Common myeloid progenitor, CD34-positive (primary cell): ENCODE measurements around the gene TRIM14.

Experiments used
- CTCF ChIA-PET: fragments of 350-600 bp; sonication (Branson Sonifier 250); formaldehyde crosslinking; loops from one replicate; lab custom pipeline; 2021; ENCODE audit warnings: antibody characterized with exemption; lab: Charles Lee
- POLR2A ChIA-PET: fragments of 350-600 bp; sonication (Branson Sonifier 250); formaldehyde crosslinking; loops from one replicate; lab custom pipeline; 2021; ENCODE audit warnings: antibody characterized with exemption; lab: Charles Lee
- DNase-seq, 3 donors: peaks; one replicate each; pipeline versions ENCODE4 v3.0.0 to v3.0.0-alpha.2; 2013
- H3K27ac ChIP-seq, 2 experiments: 1 replicate in 1 of 2; 2 replicates in 1 of 2; pipeline ENCODE4 v1.7.0; 2013; ENCODE audit warnings: inconsistent platforms in 2 of 2, low read length in 2 of 2, mild to moderate bottlenecking in 2 of 2, low read depth in 1 of 2, moderate library complexity in 1 of 2; ENCODE audit not compliant: severe bottlenecking in 2 of 2, insufficient read depth in 1 of 2, poor library complexity in 1 of 2
- H3K27me3 ChIP-seq, 5 experiments: replicated peaks in 2 of 5; 1 replicate in 3 of 5; 2 replicates in 2 of 5; pipeline versions ENCODE4 v1.6.1 to v1.7.0; 2013; ENCODE audit warnings: low read length in 4 of 5, mild to moderate bottlenecking in 2 of 5, moderate library complexity in 2 of 5, inconsistent platforms in 1 of 5; ENCODE audit not compliant: insufficient read depth in 5 of 5, control insufficient read depth in 4 of 5
- H3K36me3 ChIP-seq, 4 experiments: 1 replicate in 2 of 4; 2 replicates in 2 of 4; pipeline versions ENCODE4 v1.6.1 to v1.7.0; 2013; ENCODE audit warnings: low read length in 3 of 4, control low read depth in 1 of 4, mild to moderate bottlenecking in 1 of 4; ENCODE audit not compliant: control insufficient read depth in 4 of 4, insufficient read depth in 4 of 4
- H3K4me1 ChIP-seq, 4 experiments: 1 replicate in 3 of 4; 2 replicates in 1 of 4; pipeline versions ENCODE4 v1.6.1 to v1.7.1; 2013; ENCODE audit warnings: low read length in 3 of 4, mild to moderate bottlenecking in 3 of 4, control low read depth in 1 of 4, inconsistent platforms in 1 of 4, moderate library complexity in 1 of 4; ENCODE audit not compliant: control insufficient read depth in 4 of 4, insufficient read depth in 4 of 4; ENCODE audit errors: control extremely low read depth in 1 of 4
- H3K4me3 ChIP-seq, 7 experiments: 1 replicate in 4 of 7; 2 replicates in 3 of 7; pipeline versions ENCODE4 v1.5.1 to v1.7.0; 2013; ENCODE audit warnings: mild to moderate bottlenecking in 7 of 7, low read length in 6 of 7, moderate library complexity in 6 of 7, inconsistent platforms in 2 of 7, low read depth in 2 of 7, control low read depth in 1 of 7; ENCODE audit not compliant: insufficient read depth in 4 of 7, control insufficient read depth in 1 of 7; ENCODE audit errors: extremely low read depth in 1 of 7
- H3K9me3 ChIP-seq, 5 experiments: 1 replicate in 4 of 5; 2 replicates in 1 of 5; pipeline versions ENCODE4 v1.6.1 to v1.7.1; 2013; ENCODE audit warnings: low read length in 4 of 5, mild to moderate bottlenecking in 2 of 5, inconsistent platforms in 1 of 5, low read depth in 1 of 5, moderate library complexity in 1 of 5; ENCODE audit not compliant: control insufficient read depth in 4 of 5, insufficient read depth in 2 of 5; ENCODE audit errors: control extremely low read depth in 1 of 5
- WGBS: methylation state at CpG from one replicate; pipeline ENCODE4 v1.1.5; 2013; ENCODE audit not compliant: insufficient coverage; 5-methylcytosine and 5-hydroxymethylcytosine counted together

Gene TRIM14

GRCh38 chr9:98043915-98044314 is 75.1 kb downstream of the TRIM14 start:
- peak in 2 of 3 donors; percentile 8 to 25 for DNase-seq

GRCh38 chr9:98040212-98040611 is 78.8 kb downstream of the TRIM14 start:
- H3K4me1 ChIP-seq = peaks cover 3 to 27% (median 17%) of the 10 kb centered on the region in 4 experiments
- H3K9me3 ChIP-seq = no peaks in the 10 kb centered on the region
- H3K36me3 ChIP-seq = no peaks in the 10 kb centered on the region
- DNase-seq = no peak
- H3K4me3 ChIP-seq = no peak overlapping the region
- ChIA-PET POLR2A (no interaction called here), CTCF (interaction anchor here (0.7 to 13.1 kb wide), 4 partner anchors 9 to 117 kb away, joined by 3 to 111 read pairs (median 48); partner anchors contain the start of gene TRMO)
- 93% methylated on average over 6 of the region's 6 CpGs for WGBS
- no peaks in the 10 kb centered on the region for H3K27me3 ChIP-seq
- no peak overlapping the region for H3K27ac ChIP-seq

More at GRCh38 chr9:98043915-98044314, 75.1 kb downstream of the TRIM14 start:
- Histone ChIP-seq H3K27me3 (no peaks in the 10 kb centered on the region), H3K4me3 (no peak overlapping the region), H3K36me3 (peaks cover 0 to 2% (median 0%) of the 10 kb centered on the region in 4 experiments), H3K27ac (no peak overlapping the region), H3K4me1 (peaks cover 13 to 48% (median 41%) of the 10 kb centered on the region in 4 experiments), H3K9me3 (no peaks in the 10 kb centered on the region)
- ChIA-PET POLR2A (interaction anchor here (0.8 kb wide), 1 partner anchor 12 kb away, joined by 4 read pairs; the partner anchor contains the start of gene NANS), CTCF (interaction anchor here (1.1 to 13.1 kb wide), 6 partner anchors 9 to 121 kb away, joined by 5 to 111 read pairs (median 6); partner anchors contain the start of genes NANS and TRMO)
- WGBS = 86% methylated on average over 3 of the region's 5 CpGs

GRCh38 chr9:98039607-98040017 is 79.4 kb downstream of the TRIM14 start:
- DNase-seq = no peak
- ChIA-PET POLR2A (no interaction called here), CTCF (interaction anchor here (1.1 to 13.1 kb wide), 4 partner anchors 18 to 117 kb away, joined by 3 to 111 read pairs (median 49); partner anchors contain the start of gene TRMO)
- H3K4me1 ChIP-seq = peaks cover 3 to 22% (median 13%) of the 10 kb centered on the region in 4 experiments
- 96% methylated on average over 9 of the region's 10 CpGs for WGBS
- H3K27ac ChIP-seq = no peak overlapping the region
- H3K36me3 ChIP-seq = no peaks in the 10 kb centered on the region
- no peak overlapping the region for H3K4me3 ChIP-seq
- no peaks in the 10 kb centered on the region for H3K9me3 ChIP-seq
- H3K27me3 ChIP-seq = no peaks in the 10 kb centered on the region

- Histone ChIP-seq H3K4me1 (peaks cover 3 to 20% (median 15%) of the 10 kb centered on the region in 4 experiments), H3K36me3 (no peaks in the 10 kb centered on the region), H3K4me3 (no peak overlapping the region), H3K9me3 (no peaks in the 10 kb centered on the region), H3K27me3 (no peaks in the 10 kb centered on the region), H3K27ac (no peak overlapping the region)
- DNase-seq = no peak
- POLR2A ChIA-PET = no interaction called here
- 90% methylated on average over 8 of the region's 8 CpGs for WGBS
- CTCF ChIA-PET = interaction anchor here (1.2 to 13.1 kb wide), 4 partner anchors 18 to 116 kb away, joined by 3 to 111 read pairs (median 49); partner anchors contain the start of gene TRMO
Measured at GRCh38 chr9:98038958-98039357, 80.1 kb downstream of the TRIM14 start.

- Histone ChIP-seq H3K36me3 (no peaks in the 10 kb centered on the region), H3K27me3 (no peaks in the 10 kb centered on the region), H3K27ac (peak overlapping the region in 1 of 2 experiments; percentile 5), H3K4me3 (no peak overlapping the region), H3K4me1 (peaks cover 3 to 15% (median 12%) of the 10 kb centered on the region in 4 experiments), H3K9me3 (no peaks in the 10 kb centered on the region)
- peak in 2 of 3 donors; percentile 79 to 82 for DNase-seq
- ChIA-PET POLR2A (interaction anchor here (0.8 kb wide), 1 partner anchor 19 kb away, joined by 3 read pairs; the partner anchor contains the start of gene NANS), CTCF (interaction anchor here (0.7 to 13.1 kb wide), 14 partner anchors 10 to 120 kb away, joined by 3 to 111 read pairs (median 4); partner anchors contain the start of genes ANP32B, HEMGN and TRMO)
Measured at GRCh38 chr9:98037357-98037756, 81.7 kb downstream of the TRIM14 start.

DNA sequence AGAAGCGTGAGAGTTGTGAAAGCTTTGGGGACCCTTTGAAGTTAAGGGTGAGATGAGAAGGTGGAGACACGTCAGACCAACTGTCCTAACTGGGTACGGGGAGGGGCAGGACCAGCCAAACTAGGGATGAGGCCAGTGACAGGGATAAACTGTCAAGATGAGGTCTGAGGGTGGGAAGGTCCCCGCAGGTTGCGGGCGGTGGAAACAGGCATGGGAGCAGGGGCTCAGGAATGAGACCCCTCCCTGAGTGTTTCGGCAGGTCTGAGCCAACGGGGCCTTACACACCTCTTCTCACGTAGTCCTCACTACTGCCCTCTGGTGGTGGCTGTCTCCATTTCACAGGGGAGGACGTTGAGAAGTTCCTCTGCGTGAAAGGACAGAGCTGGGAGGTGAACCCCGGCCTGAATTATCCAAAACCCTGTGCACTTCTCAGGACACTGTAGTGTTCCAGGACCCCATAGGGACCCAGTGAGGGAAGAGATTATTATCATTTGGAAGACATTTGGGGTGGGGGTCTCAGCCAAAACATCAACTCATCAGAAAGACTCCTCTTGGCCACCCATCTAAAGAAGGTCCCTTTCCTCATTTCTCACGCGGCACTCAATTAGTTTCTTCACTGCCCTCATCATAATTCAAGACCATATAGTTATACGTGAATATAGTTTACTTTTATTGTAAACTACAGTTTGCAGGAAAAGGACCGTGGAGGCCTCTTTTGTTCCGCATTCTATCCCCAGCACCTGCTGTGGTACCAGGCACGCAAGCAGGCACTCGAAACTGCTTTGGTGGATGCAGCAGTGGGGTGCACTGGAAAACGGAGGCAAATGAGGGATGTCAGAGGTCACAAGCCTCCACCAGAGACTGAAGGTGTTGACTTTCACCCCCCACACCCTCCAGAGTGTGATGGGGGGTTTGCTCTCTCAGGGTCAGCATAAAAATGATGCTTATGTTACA is 84.2 kb downstream of the TRIM14 start:
- 42% methylated on average over 15 of the region's 20 CpGs for WGBS
- Histone ChIP-seq H3K9me3 (no peaks in the 10 kb centered on the region), H3K4me1 (peaks cover 3 to 15% (median 12%) of the 10 kb centered on the region in 4 experiments), H3K4me3 (peak overlapping the region in 4 of 7 experiments; percentile 2 to 70 (median 30)), H3K27ac (no peak overlapping the region), H3K27me3 (no peaks in the 10 kb centered on the region), H3K36me3 (no peaks in the 10 kb centered on the region)
- ChIA-PET CTCF (interaction anchor here (0.6 to 13.1 kb wide), 17 partner anchors 10 to 357 kb away, joined by 3 to 111 read pairs (median 5); partner anchors contain the start of gene TRMO), POLR2A (interaction anchor here (0.6 to 0.8 kb wide), 3 partner anchors 11 to 236 kb away, joined by 3 to 5 read pairs (median 4); partner anchors contain the start of gene TRMO)
- peak; percentile 86 to 92 (median 86) for DNase-seq
